Measurements from ENCODE around the gene ADM. TPM values are rescaled to one million over a fixed set of nuclear protein-coding genes. Genes with fewer than 3 reads are reported as not detected.

ADM gene
- total RNA-seq, 2 experiments from 2014 or later = 11.7 to 14.4 TPM

DNA sequence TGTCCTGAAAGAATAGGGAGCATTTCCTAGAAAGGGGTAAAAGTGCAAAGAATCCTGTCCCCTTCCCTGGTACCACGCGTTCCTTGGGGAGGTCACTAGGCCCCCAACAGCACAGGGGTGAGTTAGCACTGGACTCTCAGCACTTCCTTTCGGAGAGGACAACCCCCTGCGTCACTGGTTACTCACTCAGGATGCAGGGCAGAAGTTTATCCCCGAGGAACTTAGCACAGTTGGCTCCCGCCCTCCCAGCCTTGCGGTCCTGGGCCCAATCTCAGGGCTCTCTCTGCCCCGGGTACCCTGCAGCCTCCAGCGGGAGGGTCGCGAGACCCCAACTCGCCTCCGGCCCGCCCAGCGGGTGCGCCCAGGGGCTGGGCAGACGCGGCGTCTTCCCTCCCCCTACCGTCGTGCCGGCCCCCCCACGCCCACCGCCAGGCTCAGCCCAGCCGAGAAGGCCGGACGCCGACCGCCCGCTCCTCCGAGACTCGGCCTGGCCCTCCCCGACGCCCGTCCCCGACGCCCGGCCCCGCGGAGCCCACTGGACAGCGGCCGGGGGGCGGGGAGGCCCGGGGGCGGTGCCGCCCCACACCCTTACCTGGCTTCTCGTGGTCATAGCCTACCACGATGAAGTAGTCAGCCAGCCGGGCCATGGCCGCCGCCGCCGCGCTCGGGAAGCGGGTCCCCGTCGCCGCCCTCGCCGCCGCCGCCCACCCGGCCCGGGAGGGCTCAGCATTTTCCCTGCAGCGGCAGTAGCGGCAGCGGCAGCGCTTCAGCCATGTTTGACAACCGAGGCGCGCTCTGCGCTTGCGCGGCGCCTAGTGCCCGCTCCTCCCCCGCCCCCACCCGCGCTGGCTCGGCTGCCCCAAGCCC lies 11.2 kb upstream of the ADM start, which contains the start of gene SBF2:
TSS of gene SBF2 (minus strand) at position 797 of the 867 bp plus-strand sequence. CDS start at position 647, 150 bp downstream.
- intact Hi-C loops (cut with DNase I, micrococcal nuclease) = loop anchor here (1.0 kb wide), 2 partner anchors 11 to 14 kb away; no protein-coding TSS in a partner anchor
- H3K27ac Mint-ChIP-seq = no peak within 1 kb of the TSS
- ATAC-seq = peak; percentile 69
- peaks cover 37% of the 10 kb centered on the region for H3K4me1 Mint-ChIP-seq
- no peaks in the 10 kb centered on the region for H3K9me3 Mint-ChIP-seq (ENCODE audit: low read depth)
- H3K27me3 Mint-ChIP-seq = peaks cover 31% of the 10 kb centered on the region
- H3K36me3 Mint-ChIP-seq (ENCODE audit: low read depth) = peaks cover under 1% of the 10 kb centered on the region
- CTCF ChIA-PET = interaction anchor here (0.6 to 1.1 kb wide), 4 partner anchors 86 to 720 kb away, joined by 3 to 4 read pairs (median 3); partner anchors contain the start of gene WEE1
- H3K4me3 Mint-ChIP-seq = peak within 1 kb of the TSS; percentile 69
- peak; percentile 89 for DNase-seq
- POLR2A ChIA-PET = no interaction called here

DNA sequence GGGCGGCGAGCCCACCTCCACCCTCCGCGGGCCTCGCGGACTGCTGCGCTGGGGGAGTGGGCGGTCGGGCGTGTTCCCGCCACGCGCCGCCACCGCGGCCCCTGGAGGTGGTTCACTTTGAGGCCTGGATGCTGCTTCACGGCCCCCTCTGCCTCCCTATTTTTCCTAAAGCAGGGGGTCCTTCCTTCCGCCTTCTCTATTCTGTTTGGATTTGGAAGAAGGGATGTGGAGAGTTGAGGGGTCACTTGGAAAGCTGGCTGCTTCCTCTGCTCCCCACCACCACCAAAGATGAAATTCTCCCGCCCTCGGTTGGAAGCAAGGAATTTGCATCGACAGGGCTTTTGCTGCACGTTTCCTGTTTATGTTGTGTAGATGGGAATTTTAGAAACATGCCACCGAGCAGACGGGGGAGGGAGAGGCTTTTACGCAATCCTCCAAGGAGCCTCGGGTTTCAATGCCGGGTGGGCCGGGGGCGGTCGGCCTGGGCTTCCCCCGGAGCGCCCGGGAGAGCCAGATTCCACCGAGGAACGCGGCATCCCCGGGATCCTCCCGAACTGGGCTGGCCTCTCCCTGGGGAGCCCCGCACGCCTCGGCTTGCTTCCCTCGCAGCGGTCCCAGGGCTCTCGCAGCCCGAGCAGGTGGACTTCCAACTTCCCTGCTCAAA lies 10.5 kb upstream of the ADM start:
- CTCF ChIA-PET = interaction anchor here (1.3 kb wide), 1 partner anchor 12 kb away, joined by 3 read pairs; no protein-coding TSS in a partner anchor

DNA sequence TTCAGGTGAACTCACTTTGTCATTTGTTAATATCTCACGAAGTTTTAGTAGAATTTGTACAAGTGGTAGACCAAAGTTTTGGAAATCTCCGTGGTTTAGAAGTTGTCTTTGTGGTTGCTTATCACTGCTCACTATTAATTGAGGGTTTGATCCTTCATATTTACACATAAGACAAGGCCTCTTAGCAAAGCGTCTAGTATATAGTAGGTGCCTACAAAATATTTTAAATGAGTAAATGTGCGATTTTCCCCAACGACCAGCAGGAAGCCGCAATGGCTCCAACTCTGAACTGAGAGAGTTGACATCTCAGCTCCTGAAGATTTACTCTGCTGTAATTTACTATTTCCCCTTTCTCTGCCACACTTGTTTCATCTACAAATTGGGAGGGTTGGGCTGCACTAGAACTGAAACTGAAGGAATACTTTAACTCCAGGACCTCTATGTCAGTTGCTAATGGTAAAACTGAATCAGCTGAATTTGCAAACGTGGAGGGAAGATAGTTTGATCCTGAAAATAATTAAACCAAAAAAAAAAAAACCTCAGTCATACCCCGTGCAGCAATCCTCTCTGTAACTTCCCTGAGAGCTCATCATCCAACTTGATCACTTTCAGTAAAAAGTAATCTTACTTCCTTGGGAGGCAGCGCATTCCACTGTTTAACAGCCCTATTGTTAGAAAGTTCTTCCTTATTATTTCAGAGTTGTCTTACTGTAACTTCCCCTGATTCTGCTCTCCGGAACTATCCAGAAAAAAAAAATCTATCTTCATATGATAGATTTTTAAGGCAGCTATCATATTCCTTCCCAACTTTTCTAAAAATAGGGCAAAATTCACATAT lies 9.6 kb upstream of the ADM start:
- intact Hi-C loops (cut with DNase I, micrococcal nuclease) = no loop called here
- DNase-seq = no peak
- Mint-ChIP-seq H3K36me3 (ENCODE audit: low read depth) (no peaks in the 10 kb centered on the region), H3K4me1 (peaks cover 43% of the 10 kb centered on the region), H3K4me3 (peak overlapping the region; percentile 63), H3K27me3 (peaks cover 38% of the 10 kb centered on the region), H3K27ac (no peak overlapping the region), H3K9me3 (ENCODE audit: low read depth) (no peaks in the 10 kb centered on the region)
- POLR2A ChIA-PET = interaction anchor here (0.6 kb wide), 1 partner anchor 13 kb away, joined by 6 read pairs; no protein-coding TSS in a partner anchor
- ATAC-seq = no peak
- CTCF ChIA-PET = interaction anchor here (0.5 to 1.3 kb wide), 6 partner anchors 9 to 561 kb away, joined by 3 to 5 read pairs (median 4); no protein-coding TSS in a partner anchor

More for the DNA sequence above, 10.5 kb upstream of the ADM start:
- H3K36me3 Mint-ChIP-seq (ENCODE audit: low read depth) = no peaks in the 10 kb centered on the region
- intact Hi-C loops (cut with DNase I, micrococcal nuclease) = loop anchor here (1.0 kb wide), 2 partner anchors 10 to 13 kb away; no protein-coding TSS in a partner anchor
- ATAC-seq = no peak
- POLR2A ChIA-PET = no interaction called here
- no peak overlapping the region for H3K27ac Mint-ChIP-seq
- H3K27me3 Mint-ChIP-seq = peaks cover 31% of the 10 kb centered on the region
- no peak for DNase-seq
- H3K4me3 Mint-ChIP-seq = peak overlapping the region; percentile 69
- H3K4me1 Mint-ChIP-seq = peaks cover 39% of the 10 kb centered on the region
- H3K9me3 Mint-ChIP-seq (ENCODE audit: low read depth) = no peaks in the 10 kb centered on the region

DNA sequence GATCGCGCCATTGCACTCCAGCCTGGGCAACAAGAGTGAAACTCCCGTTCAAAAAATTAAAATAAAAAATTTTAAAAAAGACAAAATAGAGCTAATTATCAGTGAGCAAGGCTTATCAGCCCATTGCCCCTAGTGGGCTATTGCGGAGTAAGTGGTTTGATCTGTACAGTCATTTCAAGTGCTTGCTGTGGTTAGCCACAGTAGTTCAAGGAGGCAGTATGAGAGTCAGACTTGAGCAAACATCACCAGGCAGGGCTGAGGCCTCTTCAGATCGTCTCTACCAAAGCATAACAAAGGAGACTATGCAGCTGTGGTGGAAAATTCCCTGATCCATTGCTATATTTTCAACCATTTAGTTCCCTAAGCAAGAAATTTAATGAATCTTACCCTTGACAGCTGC lies 6.5 kb upstream of the ADM start:
- Mint-ChIP-seq H3K9me3 (ENCODE audit: low read depth) (no peaks in the 10 kb centered on the region), H3K27me3 (peaks cover 43% of the 10 kb centered on the region), H3K36me3 (ENCODE audit: low read depth) (no peaks in the 10 kb centered on the region), H3K4me3 (no peak overlapping the region), H3K27ac (no peak overlapping the region), H3K4me1 (peaks cover 32% of the 10 kb centered on the region)
- DNase-seq = peak; percentile 74
- ChIA-PET POLR2A (no interaction called here), CTCF (interaction anchor here (0.8 to 1.6 kb wide), 5 partner anchors 9 to 95 kb away, joined by 3 to 6 read pairs (median 4); no protein-coding TSS in a partner anchor)
- peak; percentile 88 for ATAC-seq
- intact Hi-C loops (cut with DNase I, micrococcal nuclease) = loop anchor here in 1 of 2 experiments (1.0 to 2.0 kb wide), 2 partner anchors 9 to 540 kb away; no protein-coding TSS in a partner anchor

DNA sequence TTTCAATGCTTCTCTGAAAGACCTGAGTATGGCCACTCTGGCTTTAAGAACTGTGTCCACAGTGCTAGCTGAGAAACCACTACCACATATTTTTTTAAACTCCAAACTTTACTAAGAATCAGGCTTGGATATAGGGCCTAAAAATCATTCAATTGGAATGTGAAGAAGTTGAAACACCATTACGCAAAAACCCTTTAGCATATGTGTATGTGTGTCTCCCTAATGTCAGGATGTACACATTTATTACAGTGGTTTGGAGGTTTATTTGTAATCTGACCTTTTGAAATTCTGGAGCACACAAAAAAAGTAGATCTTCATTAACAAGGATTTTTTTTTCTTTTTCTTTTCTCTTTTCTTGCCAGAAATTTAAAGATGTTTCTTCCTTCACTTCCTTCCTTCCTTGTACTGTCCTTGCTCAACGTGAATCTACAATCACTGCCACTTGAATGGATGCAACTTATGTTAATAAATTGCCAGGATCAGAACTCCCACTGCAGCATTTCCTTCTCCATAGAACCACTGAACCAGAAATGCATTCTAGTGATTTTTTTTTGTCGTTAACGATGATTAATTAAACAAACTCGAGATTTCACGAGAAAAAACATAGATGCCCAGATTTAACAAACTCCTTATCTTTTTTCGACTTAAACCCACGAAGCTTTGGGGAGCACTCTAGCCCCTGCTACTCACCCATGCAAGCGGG lies 3.1 kb upstream of the ADM start:
- peaks cover 11% of the 10 kb centered on the region for H3K36me3 Mint-ChIP-seq (ENCODE audit: low read depth)
- peak overlapping the region; percentile 77 for H3K4me3 Mint-ChIP-seq
- H3K27me3 Mint-ChIP-seq = peaks cover 41% of the 10 kb centered on the region
- ATAC-seq (no peak), DNase-seq (no peak)
- intact Hi-C loops (cut with DNase I, micrococcal nuclease) = loop anchor here in 1 of 2 experiments (10.0 kb wide), 4 partner anchors 917 to 1617 kb away; partner anchors contain the start of genes DENND5A, IPO7, RPL27A and TRIM66
- CTCF ChIA-PET = interaction anchor here (0.7 to 1.7 kb wide), 7 partner anchors 8 to 542 kb away, joined by 3 to 5 read pairs (median 3); no protein-coding TSS in a partner anchor
- H3K27ac Mint-ChIP-seq = no peak overlapping the region
- no peaks in the 10 kb centered on the region for H3K9me3 Mint-ChIP-seq (ENCODE audit: low read depth)
- H3K4me1 Mint-ChIP-seq = peaks cover 43% of the 10 kb centered on the region
- POLR2A ChIA-PET = no interaction called here

DNA sequence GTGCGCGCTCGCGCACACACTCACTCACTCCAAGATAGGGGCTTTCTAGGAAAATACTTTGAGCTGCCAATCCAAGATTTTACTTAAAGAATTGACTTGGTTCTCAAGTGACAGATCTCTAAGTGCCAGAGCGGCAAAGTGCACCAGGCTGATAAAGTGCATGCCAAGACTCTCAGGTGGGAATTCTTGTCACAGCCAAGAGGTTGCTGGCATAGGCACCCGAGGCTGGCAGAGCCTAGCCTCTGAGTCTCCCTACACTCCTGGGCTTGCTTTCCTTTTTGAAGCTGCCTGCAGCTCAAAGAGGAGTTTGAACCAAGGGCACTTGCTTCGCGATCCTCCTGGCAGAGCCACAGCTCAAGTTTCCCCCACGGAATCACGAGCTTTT lies 2.5 kb upstream of the ADM start:
- Mint-ChIP-seq H3K36me3 (ENCODE audit: low read depth) (peaks cover 14% of the 10 kb centered on the region), H3K9me3 (ENCODE audit: low read depth) (no peaks in the 10 kb centered on the region), H3K4me1 (peaks cover 46% of the 10 kb centered on the region), H3K4me3 (peak overlapping the region; percentile 77), H3K27me3 (peaks cover 42% of the 10 kb centered on the region), H3K27ac (peak overlapping the region; percentile 64)
- ChIA-PET CTCF (interaction anchor here (0.7 to 1.7 kb wide), 12 partner anchors 8 to 730 kb away, joined by 3 to 5 read pairs (median 3); no protein-coding TSS in a partner anchor), POLR2A (no interaction called here)
- DNase-seq = no peak
- no peak for ATAC-seq
- intact Hi-C loops (cut with DNase I, micrococcal nuclease) = loop anchor here in 1 of 2 experiments (10.0 kb wide), 4 partner anchors 918 to 1618 kb away; partner anchors contain the start of genes DENND5A, IPO7, RPL27A and TRIM66

DNA sequence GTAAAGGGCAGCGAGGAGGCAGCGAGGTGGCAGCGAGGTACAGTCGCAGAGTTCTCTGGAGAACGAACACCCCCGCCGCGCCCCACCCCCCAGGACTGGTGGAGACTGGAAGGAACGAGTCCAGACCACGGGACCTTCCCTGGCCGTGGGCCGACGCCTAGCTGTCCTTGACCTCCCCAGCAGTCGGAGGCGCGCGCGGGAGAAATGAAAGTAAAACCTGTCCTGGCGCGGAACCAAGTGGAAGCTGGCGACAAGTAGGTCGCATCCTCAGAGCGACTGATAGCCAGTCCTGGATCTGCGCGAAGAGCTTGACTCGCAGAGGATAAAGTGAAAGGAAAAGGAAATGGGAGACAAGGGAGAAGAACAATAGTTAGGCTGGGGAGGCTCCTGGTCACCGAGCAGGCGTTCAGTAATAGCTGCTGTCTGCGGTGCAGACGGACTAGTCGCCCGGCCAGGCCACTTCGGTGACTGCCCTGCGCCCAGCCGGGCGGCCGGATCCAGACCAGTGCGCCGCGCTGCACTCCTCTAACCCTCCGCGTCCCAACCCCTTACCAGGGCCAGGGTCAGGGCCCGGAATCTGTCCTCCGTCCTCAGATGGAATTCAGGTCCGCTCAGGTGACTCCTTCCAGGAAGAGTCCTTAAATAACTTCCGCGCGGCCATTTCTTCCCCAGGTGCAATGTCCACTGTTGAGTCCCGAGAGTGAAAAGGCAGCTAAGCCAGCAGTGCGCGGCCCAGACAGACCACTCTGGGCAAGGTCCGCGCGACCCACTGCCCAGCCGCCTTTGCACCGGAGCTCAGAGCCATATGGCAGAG lies 1.9 kb upstream of the ADM start:
- ATAC-seq = peak; percentile 2
- Mint-ChIP-seq H3K4me3 (peak overlapping the region; percentile 77), H3K27me3 (peaks cover 38% of the 10 kb centered on the region), H3K4me1 (peaks cover 41% of the 10 kb centered on the region), H3K9me3 (ENCODE audit: low read depth) (no peaks in the 10 kb centered on the region), H3K36me3 (ENCODE audit: low read depth) (peaks cover 14% of the 10 kb centered on the region), H3K27ac (peak overlapping the region; percentile 64)
- DNase-seq = peak; percentile 80
- ChIA-PET POLR2A (no interaction called here), CTCF (interaction anchor here (0.6 to 1.7 kb wide), 14 partner anchors 7 to 731 kb away, joined by 3 to 10 read pairs (median 3); no protein-coding TSS in a partner anchor)
- intact Hi-C loops (cut with DNase I, micrococcal nuclease) = loop anchor here in 1 of 2 experiments (10.0 kb wide), 4 partner anchors 918 to 1618 kb away; partner anchors contain the start of genes DENND5A, IPO7, RPL27A and TRIM66

DNA sequence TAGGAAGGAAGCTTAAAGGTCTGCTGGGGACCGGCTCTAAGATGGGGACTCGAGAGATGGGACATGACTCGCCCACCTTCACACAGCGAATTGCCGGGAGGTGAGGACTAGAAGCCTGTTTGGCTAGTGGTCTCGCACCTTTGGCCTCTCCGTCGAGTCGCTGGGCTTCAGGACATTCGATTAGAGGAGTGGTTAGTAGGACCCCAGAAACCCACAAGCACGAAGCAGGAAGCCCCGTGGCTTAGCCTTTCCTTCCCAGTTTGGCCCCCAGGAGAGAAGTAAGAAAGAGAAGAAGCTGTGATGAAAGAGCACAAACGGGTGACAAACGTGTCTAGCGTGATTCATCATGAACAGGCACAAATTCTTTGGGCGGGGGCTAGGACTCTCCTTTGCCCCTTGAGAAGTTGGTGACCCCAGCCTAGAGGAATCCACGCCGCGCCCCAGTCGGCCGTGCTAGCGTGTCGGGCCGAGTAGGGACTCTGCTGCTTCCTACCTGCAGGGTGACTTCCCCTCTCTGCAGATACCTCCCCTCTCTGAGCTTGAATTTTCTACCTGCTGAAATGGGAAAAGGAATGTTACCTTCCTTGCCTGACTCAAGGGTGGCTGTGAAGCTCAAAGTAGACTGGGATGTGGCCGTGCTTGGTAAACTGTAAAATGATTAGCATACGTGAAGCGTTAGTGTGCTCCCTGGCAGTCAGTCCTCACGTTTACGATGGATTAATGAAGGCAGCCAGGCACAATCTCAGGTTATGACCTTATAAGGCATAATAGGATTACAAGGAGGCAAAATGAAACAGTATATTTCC lies 1.1 kb upstream of the ADM start:
- Mint-ChIP-seq H3K27ac (peak overlapping the region; percentile 64), H3K4me1 (peaks cover 40% of the 10 kb centered on the region), H3K4me3 (peak overlapping the region; percentile 77), H3K36me3 (ENCODE audit: low read depth) (peaks cover 16% of the 10 kb centered on the region), H3K27me3 (peaks cover 41% of the 10 kb centered on the region), H3K9me3 (ENCODE audit: low read depth) (no peaks in the 10 kb centered on the region)
- POLR2A ChIA-PET = no interaction called here
- CTCF ChIA-PET = interaction anchor here (0.6 to 1.7 kb wide), 18 partner anchors 8 to 730 kb away, joined by 3 to 10 read pairs (median 4); partner anchors contain the start of gene WEE1
- ATAC-seq = no peak
- intact Hi-C loops (cut with DNase I, micrococcal nuclease) = loop anchor here (1.0 to 10.0 kb wide), 5 partner anchors 9 to 1619 kb away; partner anchors contain the start of genes DENND5A (in 1 of the 2), IPO7 (in 1 of the 2), RPL27A (in 1 of the 2) and SBF2 (in 1 of the 2)
- peak; percentile 53 for DNase-seq

Data from activated CD4-positive, alpha-beta T cell treated with anti-CD3 and anti-CD28 coated beads for 36 hours (primary cell).